Coronary artery (tissue), 2 donors: Measurements from ENCODE around the gene PGAP6.
A peak's percentile ranks its signal among the peaks of the same experiment; 100 is the strongest.

Source experiments
- DNase-seq: peaks from one replicate; pipeline ENCODE4 v3.0.0-alpha.2; 2017; ENCODE audit warnings: low spot score
- H3K27ac ChIP-seq, 2 donors: fragments of 200-600 bp; sonication (generic); one replicate each; pipeline ENCODE4 v1.5.1; 2016 to 2019
- H3K4me3 ChIP-seq: fragments of 200-600 bp; sonication (generic); 2 replicates; pipeline ENCODE4 v1.5.1; 2016; ENCODE audit warnings: mild to moderate bottlenecking, moderate library complexity
- TF ChIP-seq, protein P1 (sequence below): fragments of 200-600 bp; sonication (generic); IDR thresholded peaks from one replicate; pipeline ENCODE4 v1.5.1; 2019; ENCODE audit warnings: antibody characterized with exemption

PGAP6 gene

GRCh38 chr16:381789-382717 lies at the start of gene PGAP6:
Gene PGAP6, minus strand, starts transcription at chr16:381978. Its CDS starts 157 bp downstream, at chr16:381821.
- peak within 1 kb of the TSS; percentile 84 for H3K4me3 ChIP-seq
- peak within 1 kb of the TSS; percentile 74 to 89 for H3K27ac ChIP-seq
- TF ChIP-seq, protein P1, sequence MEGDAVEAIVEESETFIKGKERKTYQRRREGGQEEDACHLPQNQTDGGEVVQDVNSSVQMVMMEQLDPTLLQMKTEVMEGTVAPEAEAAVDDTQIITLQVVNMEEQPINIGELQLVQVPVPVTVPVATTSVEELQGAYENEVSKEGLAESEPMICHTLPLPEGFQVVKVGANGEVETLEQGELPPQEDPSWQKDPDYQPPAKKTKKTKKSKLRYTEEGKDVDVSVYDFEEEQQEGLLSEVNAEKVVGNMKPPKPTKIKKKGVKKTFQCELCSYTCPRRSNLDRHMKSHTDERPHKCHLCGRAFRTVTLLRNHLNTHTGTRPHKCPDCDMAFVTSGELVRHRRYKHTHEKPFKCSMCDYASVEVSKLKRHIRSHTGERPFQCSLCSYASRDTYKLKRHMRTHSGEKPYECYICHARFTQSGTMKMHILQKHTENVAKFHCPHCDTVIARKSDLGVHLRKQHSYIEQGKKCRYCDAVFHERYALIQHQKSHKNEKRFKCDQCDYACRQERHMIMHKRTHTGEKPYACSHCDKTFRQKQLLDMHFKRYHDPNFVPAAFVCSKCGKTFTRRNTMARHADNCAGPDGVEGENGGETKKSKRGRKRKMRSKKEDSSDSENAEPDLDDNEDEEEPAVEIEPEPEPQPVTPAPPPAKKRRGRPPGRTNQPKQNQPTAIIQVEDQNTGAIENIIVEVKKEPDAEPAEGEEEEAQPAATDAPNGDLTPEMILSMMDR, result no peak
- DNase-seq, result no peak

DNA sequence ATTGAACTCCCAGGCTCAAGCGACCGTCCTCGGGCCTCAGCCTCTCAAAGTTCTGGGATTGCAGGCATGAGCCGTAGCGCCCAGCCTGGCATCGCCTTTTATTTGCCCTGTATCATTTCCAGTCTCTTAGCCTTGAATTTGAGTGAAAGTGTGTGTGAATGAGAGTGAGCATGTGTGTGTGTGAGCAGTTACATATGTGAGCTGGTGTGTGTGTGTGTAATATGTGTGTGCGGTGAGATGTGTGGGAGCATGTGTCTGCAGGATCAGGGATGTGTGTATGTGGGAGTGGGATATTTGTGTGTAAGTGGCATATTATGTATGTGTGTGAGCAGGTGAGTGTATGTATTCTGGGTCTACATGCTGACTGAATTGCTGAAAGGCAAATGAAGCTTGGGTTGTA lies 49.1 kb upstream of the PGAP6 start:
- H3K27ac ChIP-seq, result no peak overlapping the region
- TF ChIP-seq, protein P1, result no peak
- DNase-seq, result no peak
- H3K4me3 ChIP-seq, result no peak overlapping the region

DNA sequence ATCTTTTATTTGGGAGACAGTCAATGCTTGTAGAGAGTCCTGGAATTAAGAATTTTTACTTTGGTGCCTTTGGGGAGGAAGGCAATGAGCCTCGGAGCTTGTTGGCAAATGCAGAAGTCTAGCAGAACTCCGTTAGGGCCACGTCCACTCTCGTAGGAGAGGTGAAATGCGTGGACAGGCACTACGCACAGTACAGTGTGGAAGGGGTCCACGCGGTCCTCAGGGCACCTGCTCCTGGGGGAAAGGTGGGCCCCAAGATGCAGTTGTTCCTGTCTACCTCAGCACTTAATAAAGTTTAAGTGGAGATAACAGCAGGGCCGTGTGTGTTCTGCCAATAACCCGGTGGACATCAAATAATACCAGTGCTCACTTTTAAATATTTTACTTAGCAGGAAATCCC lies 45.5 kb upstream of the PGAP6 start:
- Histone ChIP-seq H3K27ac (no peak overlapping the region), H3K4me3 (peak overlapping the region; percentile 98)
- DNase-seq, result no peak
- TF ChIP-seq, protein P1, result no peak

- H3K4me3 ChIP-seq, result peak overlapping the region; percentile 98
- DNase-seq, result no peak
- TF ChIP-seq, protein P1, result no peak
- H3K27ac ChIP-seq, result peak overlapping the region; percentile 30 to 99
Measured at GRCh38 chr16:426906-427249, 45.1 kb upstream of the PGAP6 start.

- H3K27ac ChIP-seq, result peak overlapping the region; percentile 30 to 99
- H3K4me3 ChIP-seq, result peak overlapping the region; percentile 98
- TF ChIP-seq, protein P1, result no peak
- no peak for DNase-seq
Measured at GRCh38 chr16:426115-426905, 44.5 kb upstream of the PGAP6 start.

DNA sequence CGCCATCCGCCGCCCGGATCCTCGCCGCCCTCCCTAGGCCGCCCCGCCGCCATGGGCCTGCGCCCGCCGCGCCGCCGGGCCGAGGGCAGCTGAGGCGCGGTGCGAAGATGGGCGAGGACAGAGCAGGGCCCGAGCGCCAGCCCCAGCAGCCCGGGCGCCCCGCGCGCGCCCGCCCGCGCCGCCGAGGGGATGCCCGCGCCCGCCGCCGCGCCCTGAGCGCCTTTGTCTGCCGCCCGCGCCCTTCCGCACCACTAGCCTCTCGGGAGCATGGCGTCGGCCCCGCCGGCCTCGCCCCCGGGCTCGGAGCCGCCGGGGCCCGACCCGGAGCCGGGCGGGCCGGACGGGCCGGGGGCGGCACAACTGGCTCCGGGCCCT lies 43.9 kb upstream of the PGAP6 start:
- H3K4me3 ChIP-seq, result peak overlapping the region; percentile 98
- peak overlapping the region; percentile 89 to 99 for H3K27ac ChIP-seq
- no peak for DNase-seq
- TF ChIP-seq, protein P1, result no peak
